ENCODE measurements around the gene SH3PXD2A.

SH3PXD2A gene

GRCh38 chr10:103554488-103555324 lies 300.7 kb downstream of the SH3PXD2A start:
- Histone ChIP-seq H3K79me2 (ENCODE audit: insufficient read depth, low read length) (no peaks in the 10 kb centered on the region), H3K9me3 (ENCODE audit: insufficient read depth, low read length, severe bottlenecking) (no peaks in the 10 kb centered on the region), H3K27me3 (ENCODE audit: insufficient read depth, low read length, poor library complexity) (peaks cover 6% of the 10 kb centered on the region), H2AFZ (ENCODE audit: low read depth, low read length) (no peak overlapping the region), H3K36me3 (ENCODE audit: insufficient read depth, low read length) (no peaks in the 10 kb centered on the region), H3K4me3 (ENCODE audit: low read depth in 1 of 2, low read length in 2 of 2) (no peak overlapping the region), H3K4me1 (ENCODE audit: insufficient read depth, low read length) (no peaks in the 10 kb centered on the region), H3K9ac (ENCODE audit: low read depth, low read length) (no peak overlapping the region), H3K27ac (ENCODE audit: low read length) (no peak overlapping the region), H3K4me2 (ENCODE audit: insufficient read depth, low read length) (no peak overlapping the region), H4K20me1 (ENCODE audit: insufficient read depth, low read length) (no peaks in the 10 kb centered on the region; the same call in 1 of the 2 replicates)
- DNase-seq = no peak
- no peak for ATAC-seq (ENCODE audit: insufficient read depth, low read depth)
- TF ChIP-seq CTCF (IDR thresholded peaks at IDR 0.05; ENCODE audit: borderline replicate concordance, extremely low read depth, low read length, poor library complexity, severe bottlenecking) (no peak), EZH2 (IDR thresholded peaks at IDR 0.05; ENCODE audit: borderline replicate concordance, low read depth, low read length, severe bottlenecking) (no peak)

GRCh38 chr10:103553743-103554487 lies 301.5 kb downstream of the SH3PXD2A start:
- H2AFZ ChIP-seq (ENCODE audit: low read depth, low read length) = no peak overlapping the region
- no peak overlapping the region for H3K27ac ChIP-seq (ENCODE audit: low read length)
- DNase-seq (no peak), ATAC-seq (ENCODE audit: insufficient read depth, low read depth) (no peak)
- H3K9me3 ChIP-seq (ENCODE audit: insufficient read depth, low read length, severe bottlenecking) = no peaks in the 10 kb centered on the region
- H4K20me1 ChIP-seq (ENCODE audit: insufficient read depth, low read length) = no peaks in the 10 kb centered on the region; the same call in 1 of the 2 replicates
- no peaks in the 10 kb centered on the region for H3K4me1 ChIP-seq (ENCODE audit: insufficient read depth, low read length)
- no peak overlapping the region for H3K4me3 ChIP-seq (ENCODE audit: low read depth in 1 of 2, low read length in 2 of 2)
- H3K4me2 ChIP-seq (ENCODE audit: insufficient read depth, low read length) = no peak overlapping the region
- TF ChIP-seq CTCF (IDR thresholded peaks at IDR 0.05; ENCODE audit: borderline replicate concordance, extremely low read depth, low read length, poor library complexity, severe bottlenecking) (no peak), EZH2 (IDR thresholded peaks at IDR 0.05; ENCODE audit: borderline replicate concordance, low read depth, low read length, severe bottlenecking) (no peak)
- H3K9ac ChIP-seq (ENCODE audit: low read depth, low read length) = no peak overlapping the region
- no peaks in the 10 kb centered on the region for H3K36me3 ChIP-seq (ENCODE audit: insufficient read depth, low read length)
- H3K79me2 ChIP-seq (ENCODE audit: insufficient read depth, low read length) = no peaks in the 10 kb centered on the region
- H3K27me3 ChIP-seq (ENCODE audit: insufficient read depth, low read length, poor library complexity) = peaks cover 5% of the 10 kb centered on the region

GRCh38 chr10:103552856-103553742 lies 302.3 kb downstream of the SH3PXD2A start:
- ATAC-seq (ENCODE audit: insufficient read depth, low read depth) = no peak
- Histone ChIP-seq H3K27ac (ENCODE audit: low read length) (no peak overlapping the region), H3K36me3 (ENCODE audit: insufficient read depth, low read length) (no peaks in the 10 kb centered on the region), H3K79me2 (ENCODE audit: insufficient read depth, low read length) (no peaks in the 10 kb centered on the region), H2AFZ (ENCODE audit: low read depth, low read length) (no peak overlapping the region), H4K20me1 (ENCODE audit: insufficient read depth, low read length) (no peaks in the 10 kb centered on the region; the same call in 1 of the 2 replicates), H3K4me1 (ENCODE audit: insufficient read depth, low read length) (no peaks in the 10 kb centered on the region), H3K4me3 (ENCODE audit: low read depth in 1 of 2, low read length in 2 of 2) (no peak overlapping the region), H3K9ac (ENCODE audit: low read depth, low read length) (no peak overlapping the region), H3K4me2 (ENCODE audit: insufficient read depth, low read length) (no peak overlapping the region), H3K27me3 (ENCODE audit: insufficient read depth, low read length, poor library complexity) (no peaks in the 10 kb centered on the region), H3K9me3 (ENCODE audit: insufficient read depth, low read length, severe bottlenecking) (no peaks in the 10 kb centered on the region)
- no peak for TF ChIP-seq CTCF (IDR thresholded peaks at IDR 0.05; ENCODE audit: borderline replicate concordance, extremely low read depth, low read length, poor library complexity, severe bottlenecking)
- TF ChIP-seq EZH2 (IDR thresholded peaks at IDR 0.05; ENCODE audit: borderline replicate concordance, low read depth, low read length, severe bottlenecking) = no peak
- no peak for DNase-seq

All from DND-41 (cell line).